ENCODE data around the gene MLLT1.

GRCh38 chr19:6248844-6249243, 30.9 kb downstream of the MLLT1 start:
- TF ChIP-seq CTCF (IDR thresholded peaks at IDR 0.05; ENCODE audit: insufficient read depth, low read length, poor library complexity, severe bottlenecking) (no peak), EZH2phosphoT487 (conservative IDR thresholded peaks at IDR 0.05; ENCODE audit: low read length) (no peak)
